ENCODE data around the gene LANCL2.
"Not testable (repeated sequence)": the region's sequence is repeated elsewhere in the genome, so short reads cannot be mapped to it uniquely, and the experiment has no call there.

The LANCL2 gene

GRCh38 chr7:55362927-55363326, 2.2 kb upstream of the LANCL2 start:
- DNase-seq, result no peak

- DNase-seq, result no peak
These were observed 1.6 kb upstream of the LANCL2 start for GRCh38 chr7:55363386-55364170.

DNA sequence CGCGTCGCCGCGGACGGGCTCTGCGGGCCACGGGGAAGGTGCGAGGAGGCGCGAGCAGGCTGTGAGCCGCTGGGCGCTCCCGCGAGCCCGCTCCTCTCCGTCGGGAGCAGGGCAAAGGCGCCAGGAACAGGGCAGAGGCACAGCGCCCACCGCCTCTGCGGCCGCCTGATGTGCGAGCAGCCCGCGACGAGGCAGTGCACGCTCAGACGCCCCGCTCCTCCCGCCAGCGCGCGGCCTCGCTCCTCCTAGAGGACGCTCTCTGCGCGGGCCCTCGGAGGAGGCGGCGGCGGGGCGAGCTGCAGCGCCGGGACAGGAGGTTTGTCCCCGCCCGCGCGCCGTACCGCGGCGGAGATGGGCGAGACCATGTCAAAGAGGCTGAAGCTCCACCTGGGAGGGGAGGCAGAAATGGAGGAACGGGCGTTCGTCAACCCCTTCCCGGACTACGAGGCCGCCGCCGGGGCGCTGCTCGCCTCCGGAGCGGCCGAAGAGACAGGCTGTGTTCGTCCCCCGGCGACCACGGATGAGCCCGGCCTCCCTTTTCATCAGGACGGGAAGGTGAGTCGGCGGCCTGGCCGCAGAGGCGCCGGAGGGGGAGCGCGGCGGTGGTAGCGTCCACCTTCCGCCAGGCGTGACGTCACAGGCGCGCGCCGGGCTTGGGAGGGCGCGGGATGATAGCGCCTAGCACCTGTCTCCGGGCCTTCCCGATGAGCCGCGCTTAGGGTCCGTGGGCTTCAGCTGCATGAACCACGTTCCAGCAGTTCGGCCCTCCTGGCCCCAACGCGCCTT, 731 bp downstream of the LANCL2 start:
- peak; percentile 88 to 92 for DNase-seq

DNA sequence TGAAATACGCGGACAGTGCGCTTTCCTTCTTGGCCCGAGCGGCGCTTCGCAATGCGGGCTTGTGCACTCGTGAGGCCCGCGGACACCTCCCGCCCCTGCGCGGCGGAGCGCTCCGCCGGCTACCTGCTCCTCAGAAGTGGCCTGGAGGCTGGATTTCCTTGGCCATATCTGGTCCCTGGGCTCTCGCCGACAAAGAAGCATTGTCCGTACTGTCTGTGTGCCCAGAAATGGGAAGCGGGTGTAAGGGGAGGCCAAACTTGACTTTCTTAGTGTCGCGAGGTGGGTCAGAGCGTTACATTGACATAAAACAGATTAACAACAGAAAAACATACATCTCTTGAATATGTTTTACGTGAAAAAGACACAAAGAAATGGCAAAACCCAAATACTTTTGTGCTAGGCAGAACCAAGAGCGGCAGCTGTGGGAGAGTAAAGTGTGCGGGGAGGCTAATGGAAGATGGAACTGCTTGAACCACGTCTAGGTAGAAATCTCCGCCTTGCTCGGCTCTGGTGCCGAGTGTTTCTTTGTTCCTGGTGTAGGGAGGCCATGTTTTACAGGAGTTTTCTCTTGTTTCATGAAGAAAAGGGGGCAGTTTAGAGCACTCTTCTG, 1.4 kb downstream of the LANCL2 start:
- no peak for DNase-seq

- no peak for DNase-seq
These were observed 2.2 kb downstream of the LANCL2 start for GRCh38 chr7:55367283-55367840.

DNA sequence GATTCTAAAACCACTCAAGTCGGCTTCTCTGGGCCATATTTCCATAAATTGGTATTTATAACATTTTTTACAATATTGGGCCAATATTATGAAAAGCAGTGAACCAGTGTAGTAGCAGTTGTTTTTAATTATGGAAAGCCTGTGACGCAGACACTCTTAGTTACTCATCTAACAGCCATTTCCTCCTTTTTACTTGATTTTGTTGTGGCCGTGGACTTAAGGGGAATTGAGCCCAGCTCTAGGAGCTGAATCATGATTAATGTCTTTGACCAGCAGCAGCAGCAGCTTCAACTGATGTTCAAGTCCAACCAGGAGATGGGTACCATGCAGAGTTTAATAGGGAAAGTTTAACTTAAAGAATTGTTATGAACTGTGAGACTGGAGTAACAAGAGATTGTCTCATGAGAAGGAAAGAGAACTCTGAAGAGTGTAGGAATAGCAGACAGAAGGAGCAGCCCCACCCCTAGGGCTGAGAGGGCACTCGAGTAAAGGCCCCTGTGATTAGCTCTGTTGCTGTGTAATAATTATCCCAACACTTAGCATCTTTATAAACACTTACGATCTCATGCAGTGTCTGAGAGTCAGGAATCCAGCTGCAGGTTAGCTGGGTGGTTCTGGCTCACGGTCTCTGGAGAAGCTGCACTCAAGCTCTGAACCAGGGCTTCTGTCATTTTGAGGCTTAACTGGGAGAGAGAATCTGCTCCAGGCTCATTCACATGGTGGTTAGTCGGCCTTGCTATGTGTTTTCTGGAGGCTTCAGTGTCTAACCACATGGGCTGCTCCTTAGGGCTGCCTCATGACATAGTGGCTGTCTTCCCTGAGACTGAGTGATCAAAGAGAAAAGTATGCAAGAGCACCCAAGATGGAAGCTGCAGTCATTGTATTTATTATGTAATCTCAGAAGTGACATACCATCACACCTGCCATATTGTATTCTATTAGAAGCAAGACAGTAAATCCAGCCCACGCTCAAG, 4.6 kb downstream of the LANCL2 start:
- DNase-seq, result no peak

DNA sequence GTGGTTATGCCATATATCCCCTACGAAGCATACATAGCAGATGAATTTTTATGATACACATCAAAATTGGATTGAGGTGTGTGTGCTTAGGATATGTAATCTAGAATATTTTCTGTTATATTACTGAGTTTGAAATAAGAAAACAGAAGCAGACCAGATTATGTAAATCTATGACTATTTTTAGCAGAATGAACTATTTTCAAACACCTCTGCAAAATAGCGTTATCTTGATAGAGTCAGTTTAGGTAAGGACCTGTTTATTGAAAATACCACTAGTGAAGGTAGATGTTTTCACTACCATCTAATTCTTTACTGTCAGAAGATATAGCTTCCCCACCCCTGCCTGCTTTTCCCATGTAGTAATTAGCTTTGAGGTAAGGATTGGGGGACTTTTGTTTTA, 9.1 kb downstream of the LANCL2 start:
- no peak for DNase-seq

DNA sequence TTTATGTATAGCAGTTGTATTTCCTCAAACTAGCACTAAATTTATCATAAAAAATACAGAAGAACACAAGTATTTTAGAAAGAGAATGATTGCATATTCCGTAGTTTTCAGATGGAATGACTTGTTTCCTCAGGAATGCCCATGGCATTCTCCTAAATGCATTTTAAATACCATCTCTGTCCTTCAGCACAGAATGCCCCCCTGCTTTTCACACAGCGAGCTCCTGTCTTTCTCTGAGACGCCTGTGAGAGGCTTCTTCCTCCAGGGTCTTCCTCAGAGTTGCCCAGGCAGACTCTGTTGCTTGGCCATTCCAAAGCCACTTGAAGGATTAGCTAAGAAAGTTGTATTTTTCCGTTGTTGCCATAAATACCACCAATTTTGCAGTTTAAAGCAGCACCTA, 10.1 kb downstream of the LANCL2 start:
- DNase-seq, result no peak

- no peak for DNase-seq
These were observed 12.2 kb downstream of the LANCL2 start for GRCh38 chr7:55377162-55377817.

GRCh38 chr7:55379285-55379684, 14.1 kb downstream of the LANCL2 start:
- no peak for DNase-seq

DNA sequence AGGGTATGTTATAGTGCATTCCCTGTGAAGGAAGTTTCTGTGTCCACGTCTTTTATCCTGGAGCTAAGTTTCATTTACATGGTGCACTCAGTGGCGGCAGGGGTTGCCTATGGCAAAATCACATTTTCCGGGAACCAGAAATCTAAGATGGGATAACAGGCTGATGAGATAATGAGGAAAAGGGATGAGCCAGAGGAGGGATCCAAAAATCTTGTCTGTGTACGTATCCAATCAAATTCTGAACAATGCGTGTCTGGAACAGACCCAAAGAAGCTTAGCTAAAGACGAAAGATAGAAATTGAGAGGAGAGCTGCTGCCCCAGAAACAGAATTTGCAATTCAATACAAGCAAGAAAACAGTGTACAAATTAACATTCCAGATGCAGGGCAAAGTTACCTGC, 16.1 kb downstream of the LANCL2 start:
- no peak for DNase-seq

DNA sequence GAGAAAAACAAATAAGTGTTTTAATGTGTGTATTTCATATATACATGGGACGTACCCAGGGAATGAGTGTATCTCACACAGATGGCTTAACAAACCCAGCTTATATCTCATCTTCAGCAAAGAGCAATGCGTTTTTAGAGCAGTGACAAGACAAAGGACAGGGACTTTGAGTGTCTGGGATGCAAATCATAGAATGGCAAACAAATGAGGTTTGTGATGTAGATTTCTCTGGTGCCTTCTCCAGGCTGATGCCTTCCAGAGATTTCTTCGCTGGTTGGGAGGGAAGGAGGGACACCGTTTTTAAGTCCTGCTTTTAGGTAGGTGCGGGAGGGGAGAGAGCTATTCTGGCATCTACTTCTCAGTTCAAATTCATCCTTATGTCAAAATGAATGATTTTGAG, 16.6 kb downstream of the LANCL2 start:
- DNase-seq, result no peak

DNA sequence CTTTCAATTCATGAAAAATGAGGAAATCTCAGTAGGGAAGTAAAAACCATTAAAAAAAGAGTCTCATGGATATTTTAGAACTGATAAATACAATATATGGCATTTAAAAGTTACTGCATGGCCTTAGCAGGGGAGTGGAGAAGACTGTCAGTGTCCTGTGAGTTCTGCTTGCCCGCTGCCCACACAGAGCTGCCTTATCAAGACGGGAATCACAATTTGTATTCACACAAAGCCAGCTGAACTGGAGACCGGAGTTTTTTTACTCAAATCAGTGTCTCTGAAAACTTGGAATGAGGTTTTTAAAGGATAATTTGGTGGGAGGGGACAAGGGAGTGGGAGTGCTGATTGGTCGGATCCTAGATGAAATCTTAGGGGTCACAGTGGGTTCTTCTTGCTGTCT, 17.1 kb downstream of the LANCL2 start:
- DNase-seq, result no peak

GRCh38 chr7:55386541-55386940, 21.4 kb downstream of the LANCL2 start:
- no peak for DNase-seq

DNA sequence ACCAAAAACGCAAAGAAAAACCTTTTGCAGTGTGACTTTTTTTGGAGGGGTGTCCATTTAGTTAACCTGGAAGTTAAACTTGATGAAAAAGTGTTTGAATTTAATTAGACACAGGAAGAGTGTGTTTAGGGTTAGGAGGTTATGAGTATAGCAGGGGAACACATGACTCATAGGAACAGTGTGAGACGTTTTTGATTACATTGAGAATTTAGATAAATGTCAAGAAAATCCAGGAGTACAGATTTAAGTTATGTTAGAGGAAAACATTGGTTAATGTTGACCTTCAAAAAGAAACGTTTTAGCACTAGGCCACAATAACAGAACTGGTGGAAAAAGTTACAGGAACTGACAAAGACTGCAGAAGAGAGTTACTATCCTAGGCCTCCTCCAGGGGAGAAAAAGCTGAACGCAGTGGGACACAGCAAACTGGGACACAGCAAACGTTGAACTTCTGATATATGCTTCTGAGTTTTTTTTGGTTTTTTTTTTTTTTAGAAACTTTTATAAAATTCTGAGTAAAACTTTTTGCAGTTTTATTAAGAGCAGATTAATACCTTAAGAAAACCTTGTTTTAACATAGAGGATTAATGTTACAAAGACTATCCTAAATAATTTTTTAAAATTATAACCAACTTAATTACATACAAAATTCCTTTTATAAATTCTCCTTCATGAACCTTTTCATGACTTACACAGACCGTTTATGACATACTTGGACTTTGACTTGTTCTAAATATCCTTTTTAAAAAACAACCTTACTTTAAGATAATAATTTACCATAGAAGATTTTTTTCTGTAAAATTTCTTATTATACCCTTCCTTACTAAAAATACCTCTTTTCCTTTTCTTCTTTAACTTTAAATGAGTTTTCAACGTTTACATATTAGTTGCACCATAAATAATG, 22.2 kb downstream of the LANCL2 start:
- no peak for DNase-seq

- DNase-seq, result no peak
These were observed 31.2 kb downstream of the LANCL2 start for GRCh38 chr7:55396233-55396785.

GRCh38 chr7:55397617-55398016, 32.5 kb downstream of the LANCL2 start:
- no peak for DNase-seq

GRCh38 chr7:55400191-55400590, 35.1 kb downstream of the LANCL2 start:
- no peak for DNase-seq

- DNase-seq, result not testable (repeated sequence)
These were observed 37.4 kb downstream of the LANCL2 start for GRCh38 chr7:55402506-55402905.

GRCh38 chr7:55405856-55406541, 40.9 kb downstream of the LANCL2 start:
- no peak for DNase-seq

Measured in activated CD4-positive, alpha-beta T cell treated with anti-CD3 and anti-CD28 coated beads, Interleukin-2, amount 50 U/mL, for 4 hours (primary cell).